IMR-90 (cell line): ENCODE results near the gene GDNF. TPM values are rescaled to one million over a fixed set of nuclear protein-coding genes. Genes with fewer than 3 reads are reported as not detected.

ENCODE experiments used
- ATAC-seq: fragments of 200-7000 bp; cut with Tn5 transposase; 2 replicates; pipeline ENCODE4 v1.9.1; 2020; ENCODE audit warnings: low read depth, mild to moderate bottlenecking, moderate library complexity
- BruUV-seq: library from RNA; stranded (reverse); fragments of 400-500 nt; replicated peaks from 2 replicates; lab custom pipeline; 2021; lab: Mats Ljungman, UMichigan
- CTCF ChIA-PET: fragments of 300-600 bp; formaldehyde crosslinking; extraction: SDS; loops from one replicate; lab custom pipeline; 2021; ENCODE audit warnings: antibody characterized with exemption; lab: Yijun Ruan, JAX
- POLR2A ChIA-PET: fragments of 300-600 bp; sonication (Branson Sonifier 250); formaldehyde crosslinking; loops from one replicate; lab custom pipeline; 2022; ENCODE audit warnings: antibody characterized with exemption; ENCODE audit not compliant: unreplicated experiment; lab: Charles Lee
- DNase-seq: peaks from one replicate; pipeline ENCODE4 v3.0.0; 2013
- H2AFZ ChIP-seq: replicated peaks from 2 replicates; pipeline ENCODE3; 2013; ENCODE audit warnings: low read length, mild to moderate bottlenecking; ENCODE audit not compliant: poor library complexity
- H2AK5ac ChIP-seq: 2 replicates; pipeline ENCODE4 v1.6.1; 2013; ENCODE audit warnings: low read depth, low read length, inconsistent platforms
- H2AK9ac ChIP-seq: replicated peaks from 2 replicates; pipeline ENCODE3; 2013; ENCODE audit warnings: mild to moderate bottlenecking, low read depth, low read length, moderate library complexity; ENCODE audit not compliant: poor library complexity
- H2BK120ac ChIP-seq: 2 replicates; pipeline ENCODE4 v1.6.1; 2013; ENCODE audit warnings: low read depth, low read length, inconsistent platforms
- H2BK15ac ChIP-seq: 3 replicates; pipeline ENCODE4 v1.6.1; 2013; ENCODE audit warnings: low read depth, low read length, inconsistent platforms
- H2BK20ac ChIP-seq: 2 replicates; pipeline ENCODE4 v1.6.1; 2013; ENCODE audit warnings: low read depth, mild to moderate bottlenecking, inconsistent platforms, low read length, moderate library complexity
- H2BK5ac ChIP-seq: 2 replicates; pipeline ENCODE4 v1.6.1; 2013; ENCODE audit warnings: mild to moderate bottlenecking, low read depth, low read length, inconsistent platforms; ENCODE audit not compliant: poor library complexity, severe bottlenecking
- H3K14ac ChIP-seq: replicated peaks from 2 replicates; pipeline ENCODE4 v1.6.1; 2013; ENCODE audit warnings: low read depth, low read length, inconsistent platforms
- H3K18ac ChIP-seq: 2 replicates; pipeline ENCODE4 v1.6.1; 2013; ENCODE audit warnings: low read depth, low read length, control low read depth
- H3K23ac ChIP-seq: 2 replicates; pipeline ENCODE4 v1.6.1; 2013; ENCODE audit warnings: low read depth, low read length, inconsistent platforms
- H3K27ac ChIP-seq: 2 replicates; pipeline ENCODE4 v1.5.1; 2013; ENCODE audit warnings: mild to moderate bottlenecking, control low read depth, low read length; ENCODE audit not compliant: insufficient read depth
- H3K27me3 ChIP-seq: 2 replicates; pipeline ENCODE4 v1.6.1; 2013; ENCODE audit warnings: low read length; ENCODE audit not compliant: control insufficient read depth, insufficient read depth
- H3K36me3 ChIP-seq: 2 replicates; pipeline ENCODE4 v1.6.1; 2013; ENCODE audit warnings: low read length, mixed read lengths; ENCODE audit not compliant: control insufficient read depth, insufficient read depth
- H3K4ac ChIP-seq: 2 replicates; pipeline ENCODE4 v1.6.1; 2013; ENCODE audit warnings: low read depth, low read length, inconsistent platforms
- H3K4me1 ChIP-seq: 2 replicates; pipeline ENCODE4 v1.6.1; 2013; ENCODE audit warnings: low read length, mixed read lengths; ENCODE audit not compliant: control insufficient read depth, insufficient read depth
- H3K4me2 ChIP-seq: 2 replicates; pipeline ENCODE4 v1.6.1; 2013; ENCODE audit warnings: low read depth, mild to moderate bottlenecking, control low read depth, low read length, moderate library complexity
- H3K4me3 ChIP-seq: 2 replicates; pipeline ENCODE4 v1.5.1; 2013; ENCODE audit warnings: low read depth, mild to moderate bottlenecking, control low read depth, low read length, moderate library complexity; ENCODE audit not compliant: insufficient read depth
- H3K56ac ChIP-seq: 2 replicates; pipeline ENCODE4 v1.6.1; 2013; ENCODE audit warnings: low read length, inconsistent platforms; ENCODE audit not compliant: insufficient read depth; ENCODE audit errors: extremely low read depth
- H3K79me1 ChIP-seq, 2 experiments: 2 replicates each; pipeline ENCODE4 v1.6.1; 2013; ENCODE audit warnings: low read length in 2 of 2, inconsistent platforms in 1 of 2, low read depth in 1 of 2
- H3K9ac ChIP-seq: 2 replicates; pipeline ENCODE4 v1.6.1; 2013; ENCODE audit warnings: low read depth, low read length, control low read depth
- H3K9me1 ChIP-seq: 2 replicates; pipeline ENCODE4 v1.6.1; 2013; ENCODE audit warnings: low read length, inconsistent platforms; ENCODE audit not compliant: insufficient read depth
- H3K9me3 ChIP-seq: 2 replicates; pipeline ENCODE4 v1.6.1; 2013; ENCODE audit warnings: low read length; ENCODE audit not compliant: control insufficient read depth, insufficient read depth
- H4K20me1 ChIP-seq: 2 replicates; pipeline ENCODE4 v1.6.1; 2013; ENCODE audit warnings: low read length, inconsistent platforms; ENCODE audit not compliant: insufficient read depth
- H4K5ac ChIP-seq: 2 replicates; pipeline ENCODE4 v1.6.1; 2013; ENCODE audit warnings: mild to moderate bottlenecking, low read depth, low read length, control low read depth
- H4K8ac ChIP-seq, 2 experiments: 2 replicates each; pipeline ENCODE4 v1.6.1; 2013; ENCODE audit warnings: low read depth in 2 of 2, low read length in 2 of 2, control low read depth in 1 of 2, inconsistent platforms in 1 of 2
- H4K91ac ChIP-seq: 2 replicates; pipeline ENCODE4 v1.6.1; 2013; ENCODE audit warnings: low read depth, low read length, inconsistent platforms; ENCODE audit not compliant: insufficient read depth
- CEBPB ChIP-seq: IDR thresholded peaks from 2 replicates; pipeline ENCODE4 v1.6.1; 2012; ENCODE audit warnings: low read depth, low read length, improper control_type of control experiment
- ELK1 ChIP-seq: fragments of 150-350 bp; IDR thresholded peaks from 2 replicates; pipeline ENCODE4 v1.6.1; 2016; ENCODE audit warnings: low read depth, mild to moderate bottlenecking, low read length, moderate library complexity, borderline replicate concordance
- FOS ChIP-seq: fragments of 150-350 bp; IDR thresholded peaks from 2 replicates; pipeline ENCODE4 v1.6.1; 2016; ENCODE audit warnings: low read depth, low read length
- MAFK ChIP-seq: IDR thresholded peaks from 2 replicates; pipeline ENCODE4 v1.6.1; 2012; ENCODE audit warnings: low read depth, low read length, improper control_type of control experiment
- MAZ ChIP-seq: IDR thresholded peaks from 2 replicates; pipeline ENCODE4 v1.6.1; 2012; ENCODE audit warnings: low read depth, mild to moderate bottlenecking, low read length, improper control_type of control experiment, moderate library complexity, borderline replicate concordance
- MXI1 ChIP-seq: IDR thresholded peaks from 2 replicates; pipeline ENCODE4 v1.6.1; 2012; ENCODE audit warnings: low read depth, mild to moderate bottlenecking, low read length, moderate library complexity, borderline replicate concordance
- NFE2L2 ChIP-seq: fragments of 150-350 bp; IDR thresholded peaks from 2 replicates; pipeline ENCODE4 v1.6.1; 2016; ENCODE audit warnings: low read depth, mild to moderate bottlenecking, low read length
- RAD21 ChIP-seq: IDR thresholded peaks from 2 replicates; pipeline ENCODE4 v1.6.1; 2012; ENCODE audit warnings: low read length, improper control_type of control experiment
- RCOR1 ChIP-seq: IDR thresholded peaks from 2 replicates; pipeline ENCODE4 v1.6.1; 2012; ENCODE audit warnings: mild to moderate bottlenecking, low read length, improper control_type of control experiment; ENCODE audit not compliant: insufficient replicate concordance
- USF2 ChIP-seq: fragments of 150-350 bp; IDR thresholded peaks from 2 replicates; pipeline ENCODE4 v1.6.1; 2017; ENCODE audit warnings: mild to moderate bottlenecking, antibody characterized with exemption, low read length, low read depth
- WGBS, 2 experiments: methylation state at CpG; one replicate each; pipeline versions ENCODE4 v1.1.5 to v1.1.7; 2013; ENCODE audit warnings: missing lambda C conversion rate in 2 of 2; ENCODE audit not compliant: insufficient read length in 1 of 2; ENCODE audit errors: extremely low coverage in 2 of 2; 5-methylcytosine and 5-hydroxymethylcytosine counted together
- dilution Hi-C: fragments of 300-500 bp; cut with HindIII; formaldehyde crosslinking; loops from one replicate; pipeline ENCODE4 v1.14.3; 2018; ENCODE audit warnings: low sequenced_read_pairs; ENCODE audit not compliant: unreplicated experiment
- in situ Hi-C: fragments of 300-500 bp; cut with MboI; formaldehyde crosslinking; loops from 3 replicates; pipeline ENCODE4 v1.14.3; 2019; ENCODE audit warnings: low sequenced_read_pairs, inconsistent platforms, mixed read lengths
- intact Hi-C: fragments of 100-400 bp; cut with micrococcal nuclease; formaldehyde crosslinking; loops from 2 replicates; pipeline ENCODE4 v1.10.0; 2022
- polyA plus RNA-seq, 3 experiments: library from polyadenylated mRNA; depleted of rRNA; stranded (reverse); fragments of >200 nt; gene quantifications; 2 replicates each; pipeline ENCODE4 v1.2.3, GENCODE V29; 2012; ENCODE audit warnings: low replicate concordance in 1 of 3
- total RNA-seq: library from RNA; depleted of rRNA; stranded (reverse); fragments of >200 nt; gene quantifications from 2 replicates; pipeline ENCODE4 v1.2.3, GENCODE V29; 2012

The GDNF gene
- total and polyA plus RNA-seq, 2 of the 4 experiments (the other 2 are of a cell fraction): 0.18 to 0.82 TPM

GRCh38 chr5:37846786-37847310 is 7.0 kb upstream of the GDNF start:
- Histone ChIP-seq H3K18ac (peak overlapping the region; percentile 90; the same call in 1 of the 2 replicates), H3K27me3 (no peaks in the 10 kb centered on the region), H2AK9ac (no peak overlapping the region), H4K8ac (no peak overlapping the region), H3K14ac (no peak overlapping the region), H2AK5ac (no peak overlapping the region), H3K4ac (no peak overlapping the region; the same call in 1 of the 2 replicates), H3K27ac (no peak overlapping the region), H2AFZ (no peak overlapping the region), H4K20me1 (no peaks in the 10 kb centered on the region), H3K4me2 (no peak overlapping the region), H3K9me3 (no peaks in the 10 kb centered on the region), H4K5ac (no peak overlapping the region), H3K4me1 (peaks cover 2% of the 10 kb centered on the region; the same call in 1 of the 2 replicates), H2BK20ac (peak overlapping the region; percentile 92), H2BK5ac (peak overlapping the region; percentile 100), H4K91ac (0 out of 2 replicates have a peak overlapping the region, but pooled peaks have one; percentile 46), H3K9me1 (peaks cover 4% of the 10 kb centered on the region; the same call in 1 of the 2 replicates), H3K36me3 (no peaks in the 10 kb centered on the region), H3K23ac (no peak overlapping the region), H2BK120ac (peak overlapping the region; percentile 56), H3K79me1 (no peaks in the 10 kb centered on the region), H3K9ac (no peak overlapping the region), H3K56ac (no peak overlapping the region), H3K4me3 (no peak overlapping the region), H2BK15ac (0 out of 3 replicates have a peak overlapping the region, but pooled peaks have one; percentile 80)
- WGBS, 2 experiments: no CpG with 5 or more reads among the region's 4 CpGs
- dilution Hi-C loops: no loop called here
- TF ChIP-seq MAZ: no peak
- TF ChIP-seq MAFK: no peak
- TF ChIP-seq MXI1: no peak
- TF ChIP-seq USF2: no peak
- no peak for TF ChIP-seq FOS
- TF ChIP-seq RCOR1: no peak
- TF ChIP-seq RAD21: no peak
- TF ChIP-seq ELK1: no peak
- no peak for TF ChIP-seq CEBPB
- no peak for TF ChIP-seq NFE2L2
- POLR2A ChIA-PET: no interaction called here
- in situ Hi-C loops: no loop called here
- DNase-seq: no peak
- CTCF ChIA-PET: interaction anchor here (1.2 to 1.6 kb wide), 2 partner anchors 10 to 43 kb away, joined by 3 to 5 read pairs; no protein-coding TSS in a partner anchor
- ATAC-seq: no peak
- intact Hi-C loops: no loop called here
- no TSS peak for BruUV-seq
